ENCODE measurements around the gene DGCR2.
A peak's percentile ranks its signal among the peaks of the same experiment; 100 is the strongest.

Gene DGCR2

DNA sequence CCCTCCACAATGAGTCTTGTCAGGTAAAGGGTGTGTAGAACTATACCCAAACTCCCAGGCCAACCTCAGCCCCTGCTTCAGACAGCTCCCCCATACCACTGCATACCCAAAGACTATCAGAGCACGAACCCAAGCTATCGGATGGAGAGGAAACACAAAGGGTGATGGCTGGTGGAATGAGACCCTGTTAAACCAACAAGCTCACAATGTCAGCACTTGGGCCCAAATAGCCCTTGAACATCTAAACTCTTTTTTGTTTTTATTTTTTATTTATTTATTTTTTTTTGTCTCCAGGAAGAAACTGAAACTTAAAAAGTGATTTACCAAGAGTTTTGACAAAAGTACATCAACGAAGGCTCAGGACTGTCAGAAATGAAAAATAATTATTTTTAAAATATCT is 10.6 kb downstream of the DGCR2 start:
- H3K4me3 ChIP-seq (ENCODE audit: low read depth, low read length) = no peak overlapping the region
- DNase-seq (ENCODE audit: low read depth) = no peak

DNA sequence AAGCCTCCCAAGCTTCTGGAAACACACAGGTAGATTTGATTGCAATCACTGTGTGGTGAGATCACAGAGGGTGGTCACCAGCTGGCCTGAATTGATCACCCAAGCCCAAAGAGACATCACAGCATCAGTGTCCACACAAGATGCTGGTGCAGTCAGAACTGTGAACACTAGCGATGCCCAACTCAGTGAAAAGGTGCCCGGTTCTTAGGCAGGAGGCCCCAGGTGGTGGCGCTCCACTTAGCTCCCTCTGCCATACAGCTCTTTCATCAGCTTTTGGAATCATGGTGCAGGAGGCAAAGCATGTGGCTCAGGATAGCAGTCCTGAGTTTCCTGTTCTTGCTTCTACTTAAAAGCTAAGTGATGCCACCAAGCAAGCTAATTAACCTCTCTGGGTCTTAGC is 11.1 kb downstream of the DGCR2 start:
- no peak for DNase-seq (ENCODE audit: low read depth)
- H3K4me3 ChIP-seq (ENCODE audit: low read depth, low read length) = no peak overlapping the region

DNA sequence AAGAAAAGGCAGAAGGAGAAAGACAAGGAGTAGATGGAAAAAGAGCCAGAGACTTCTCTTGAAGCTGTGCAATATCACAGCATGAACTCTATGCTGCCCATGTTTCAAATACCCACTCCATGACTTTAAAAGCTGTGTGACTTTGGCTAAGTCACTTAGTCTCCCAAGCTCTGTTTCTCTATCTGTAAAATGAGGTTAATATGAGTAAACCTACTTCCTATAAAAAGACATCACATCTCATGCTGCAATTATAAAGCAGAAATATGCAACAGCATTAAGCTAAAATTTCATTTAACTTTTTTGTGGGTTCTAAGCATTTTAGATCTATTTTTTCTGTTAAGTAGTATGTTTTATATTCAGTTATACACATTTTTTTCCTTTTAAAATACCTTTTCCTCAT is 11.6 kb downstream of the DGCR2 start:
- no peak for DNase-seq (ENCODE audit: low read depth)
- H3K4me3 ChIP-seq (ENCODE audit: low read depth, low read length) = no peak overlapping the region

DNA sequence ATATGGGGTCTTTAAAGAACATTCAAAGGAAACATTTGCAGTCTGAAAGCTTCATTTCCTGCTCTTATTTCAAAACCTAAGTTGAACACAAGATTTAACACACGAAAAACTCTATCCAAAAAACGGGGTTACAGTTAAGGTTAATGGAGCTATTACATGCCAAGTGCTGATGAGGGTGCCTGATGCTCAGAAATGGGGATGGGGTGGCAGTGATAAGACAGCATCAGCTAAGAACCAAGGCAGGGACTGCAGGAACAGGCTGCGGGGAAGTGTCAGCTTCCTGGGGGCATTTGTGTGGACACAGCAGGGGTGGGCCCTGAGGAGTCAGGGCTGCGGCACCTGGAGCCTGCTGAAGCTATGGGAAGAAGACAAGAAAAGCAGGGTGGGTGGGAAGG is 12.2 kb downstream of the DGCR2 start:
- no peak overlapping the region for H3K4me3 ChIP-seq (ENCODE audit: low read depth, low read length)
- DNase-seq (ENCODE audit: low read depth) = no peak

DNA sequence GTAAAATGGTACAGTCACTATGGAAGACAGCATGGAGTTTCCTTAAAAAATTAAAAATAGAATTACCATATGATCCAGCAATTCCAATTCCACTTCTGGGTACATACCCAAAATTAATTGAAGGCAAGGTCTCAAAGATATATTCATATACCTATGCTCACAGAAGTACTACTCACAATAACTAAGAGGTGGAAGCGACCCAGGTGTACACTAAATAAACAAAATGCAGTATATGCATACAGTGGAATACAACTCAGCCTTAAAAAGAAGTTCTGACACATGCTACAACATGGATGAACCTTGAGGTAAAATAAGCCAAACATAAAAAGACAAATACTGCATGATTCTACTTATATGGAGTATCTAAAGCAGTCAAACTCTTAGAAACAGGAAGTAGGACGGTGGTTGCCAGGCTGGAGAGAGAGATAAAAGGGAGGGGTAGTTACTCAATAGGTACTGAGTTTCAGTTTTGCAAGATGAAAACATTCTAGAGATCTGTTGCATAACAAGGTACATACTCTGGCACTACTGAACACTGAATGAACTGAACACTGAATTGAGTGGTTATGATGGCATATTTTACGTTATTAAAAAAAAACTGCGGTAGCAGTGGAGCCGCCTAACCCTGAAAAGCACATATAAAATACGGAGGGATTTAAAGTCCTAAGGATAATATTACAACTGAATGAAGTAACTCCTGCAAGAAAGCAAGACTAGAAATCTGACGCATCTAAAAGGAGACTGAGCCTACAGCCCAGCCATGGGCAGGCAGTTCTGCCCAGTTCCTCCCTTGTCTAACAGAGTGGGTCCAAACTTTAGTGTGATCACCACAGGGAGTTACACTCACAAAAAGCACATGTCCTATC is 12.8 kb downstream of the DGCR2 start:
- no peak overlapping the region for H3K4me3 ChIP-seq (ENCODE audit: low read depth, low read length)
- DNase-seq (ENCODE audit: low read depth) = peak; percentile 56

DNA sequence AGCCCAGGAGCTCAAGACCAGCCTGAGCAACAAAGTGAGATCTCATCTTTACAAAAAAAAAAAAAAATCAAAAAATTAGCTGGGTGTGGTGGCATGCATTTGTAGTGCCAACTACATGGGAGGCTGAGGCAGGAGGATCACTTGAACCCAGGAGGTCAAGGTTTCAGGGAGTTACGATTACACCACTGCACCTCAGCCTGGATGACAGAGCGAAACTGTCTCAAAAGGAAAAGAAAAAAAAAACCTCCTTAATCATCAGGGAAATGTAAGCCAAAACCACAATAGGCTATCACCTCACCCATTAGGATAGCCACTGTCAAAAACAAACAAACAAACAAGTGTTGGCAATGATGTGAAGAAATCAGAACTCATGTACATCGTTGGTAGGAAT is 13.4 kb downstream of the DGCR2 start:
- DNase-seq (ENCODE audit: low read depth) = no peak
- H3K4me3 ChIP-seq (ENCODE audit: low read depth, low read length) = no peak overlapping the region

DNA sequence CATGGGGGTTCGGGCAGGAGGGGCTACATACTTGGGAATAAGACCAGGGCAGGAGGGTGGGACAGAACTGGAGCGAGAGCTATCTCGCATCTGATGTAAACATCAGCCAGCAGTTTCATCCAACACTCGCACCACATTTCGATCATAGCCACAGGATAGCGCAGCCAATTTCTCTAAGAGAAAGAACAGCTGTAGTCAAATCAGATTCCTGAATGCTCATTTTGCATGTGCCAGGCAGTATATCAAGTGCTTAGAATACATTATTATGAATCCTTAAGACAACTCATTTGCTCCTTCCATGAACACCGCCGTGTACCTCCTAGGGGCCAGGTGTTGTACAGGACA is 14.5 kb downstream of the DGCR2 start:
- no peak for DNase-seq (ENCODE audit: low read depth)
- H3K4me3 ChIP-seq (ENCODE audit: low read depth, low read length) = no peak overlapping the region

DNA sequence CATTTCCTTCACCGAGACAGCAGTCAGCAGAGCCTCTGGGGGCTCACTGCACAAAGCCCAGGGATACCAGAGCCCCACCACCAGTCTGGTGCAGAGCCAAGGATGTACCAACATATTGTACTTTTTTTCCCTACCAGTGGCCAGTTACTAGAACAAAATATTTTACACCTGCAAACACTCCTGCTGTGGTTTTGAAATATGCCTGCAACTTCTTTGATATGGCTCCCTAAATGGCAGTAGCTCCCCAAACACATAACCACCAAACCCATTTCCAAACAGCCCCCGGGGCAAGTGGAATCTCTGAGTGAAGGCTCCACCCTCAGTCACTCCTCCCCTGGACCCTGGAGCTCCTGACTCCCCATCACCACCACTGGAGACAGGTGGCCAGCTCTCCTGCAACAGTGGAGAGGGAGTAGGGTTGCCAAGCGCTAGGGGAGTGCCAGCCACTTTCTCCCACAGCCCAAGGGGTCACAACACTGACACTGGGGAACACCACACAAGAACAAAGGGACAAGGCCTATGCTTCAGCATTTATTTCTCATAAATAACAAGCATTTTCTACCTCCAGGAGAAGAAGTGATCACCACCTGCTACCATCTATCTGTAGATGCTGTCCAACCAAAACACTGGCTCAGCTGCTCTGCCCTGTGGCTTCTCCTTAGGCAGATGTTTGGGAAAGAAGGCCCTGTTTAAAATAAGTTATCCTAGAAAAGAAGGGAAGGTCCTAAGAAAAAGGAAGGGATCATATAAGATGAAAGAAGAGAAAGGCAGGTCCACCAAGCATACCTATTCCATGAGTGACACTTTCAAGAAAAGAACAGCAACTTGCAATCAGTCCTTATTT is 15.1 kb downstream of the DGCR2 start:
- no peak for DNase-seq (ENCODE audit: low read depth)
- H3K4me3 ChIP-seq (ENCODE audit: low read depth, low read length) = no peak overlapping the region

DNA sequence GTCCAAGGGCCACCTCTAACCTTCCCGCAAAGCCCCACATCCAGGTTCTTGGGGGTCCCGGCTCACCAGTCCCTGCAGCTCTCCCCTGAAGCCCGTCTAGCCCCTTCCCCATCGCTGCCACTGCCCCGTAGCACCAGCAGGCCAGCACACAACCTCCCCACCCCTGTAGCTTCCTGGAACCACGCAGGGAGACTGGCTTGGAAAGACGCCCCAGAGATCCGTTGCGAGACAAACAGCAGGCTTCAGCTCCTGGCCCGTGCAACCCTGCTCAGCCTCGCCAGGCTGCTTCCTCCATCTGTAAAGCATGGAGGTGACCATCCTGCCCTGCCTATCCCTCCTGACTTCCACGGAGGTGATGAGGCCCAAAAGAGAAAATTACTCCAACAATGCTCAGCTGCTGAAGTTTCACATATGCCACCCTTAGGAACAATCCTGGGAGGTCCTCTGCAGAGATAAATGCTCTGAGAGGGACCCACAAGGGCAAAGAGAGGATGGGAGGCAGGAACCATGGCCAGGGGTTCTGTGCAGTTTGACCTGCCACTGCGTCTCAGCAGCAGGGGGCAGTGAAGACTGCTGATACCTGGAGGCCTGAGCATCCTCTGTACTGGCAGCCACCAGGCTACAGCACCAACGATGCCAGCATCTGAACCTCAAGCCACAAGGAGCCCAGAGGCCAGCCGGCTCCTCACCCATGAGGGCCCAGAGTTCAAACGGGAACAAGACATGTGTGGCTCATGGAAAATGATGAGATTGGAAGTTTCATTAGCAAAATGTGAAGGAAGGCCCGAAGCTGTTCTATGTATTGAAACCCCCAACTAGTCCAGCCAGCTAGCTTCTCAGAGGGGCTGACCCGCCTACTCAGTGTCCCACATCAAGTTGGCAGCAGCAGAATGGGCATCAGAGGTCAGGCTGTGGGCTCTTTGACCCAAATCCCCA is 16.1 kb downstream of the DGCR2 start:
- no peak overlapping the region for H3K4me3 ChIP-seq (ENCODE audit: low read depth, low read length)
- no peak for DNase-seq (ENCODE audit: low read depth)

DNA sequence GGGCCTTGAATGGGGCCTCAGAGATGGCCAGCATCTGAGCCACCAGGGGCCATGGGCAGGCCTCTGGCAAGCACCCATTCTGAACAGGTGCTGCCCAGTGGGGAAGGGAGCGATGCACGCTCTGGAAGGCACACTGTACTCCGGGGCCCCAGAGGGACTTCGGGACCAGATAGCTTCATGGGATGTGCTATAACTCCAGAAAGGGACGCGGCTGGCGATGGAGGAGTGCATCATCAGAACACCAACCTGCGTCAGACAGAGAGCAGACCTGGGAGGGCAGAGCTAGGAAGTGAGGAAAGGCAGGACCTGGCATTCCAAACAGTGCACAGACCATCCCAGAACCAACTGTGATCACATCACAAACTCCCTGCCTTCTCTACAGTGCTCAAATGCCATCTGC is 16.8 kb downstream of the DGCR2 start:
- no peak for DNase-seq (ENCODE audit: low read depth)
- H3K4me3 ChIP-seq (ENCODE audit: low read depth, low read length) = no peak overlapping the region

DNA sequence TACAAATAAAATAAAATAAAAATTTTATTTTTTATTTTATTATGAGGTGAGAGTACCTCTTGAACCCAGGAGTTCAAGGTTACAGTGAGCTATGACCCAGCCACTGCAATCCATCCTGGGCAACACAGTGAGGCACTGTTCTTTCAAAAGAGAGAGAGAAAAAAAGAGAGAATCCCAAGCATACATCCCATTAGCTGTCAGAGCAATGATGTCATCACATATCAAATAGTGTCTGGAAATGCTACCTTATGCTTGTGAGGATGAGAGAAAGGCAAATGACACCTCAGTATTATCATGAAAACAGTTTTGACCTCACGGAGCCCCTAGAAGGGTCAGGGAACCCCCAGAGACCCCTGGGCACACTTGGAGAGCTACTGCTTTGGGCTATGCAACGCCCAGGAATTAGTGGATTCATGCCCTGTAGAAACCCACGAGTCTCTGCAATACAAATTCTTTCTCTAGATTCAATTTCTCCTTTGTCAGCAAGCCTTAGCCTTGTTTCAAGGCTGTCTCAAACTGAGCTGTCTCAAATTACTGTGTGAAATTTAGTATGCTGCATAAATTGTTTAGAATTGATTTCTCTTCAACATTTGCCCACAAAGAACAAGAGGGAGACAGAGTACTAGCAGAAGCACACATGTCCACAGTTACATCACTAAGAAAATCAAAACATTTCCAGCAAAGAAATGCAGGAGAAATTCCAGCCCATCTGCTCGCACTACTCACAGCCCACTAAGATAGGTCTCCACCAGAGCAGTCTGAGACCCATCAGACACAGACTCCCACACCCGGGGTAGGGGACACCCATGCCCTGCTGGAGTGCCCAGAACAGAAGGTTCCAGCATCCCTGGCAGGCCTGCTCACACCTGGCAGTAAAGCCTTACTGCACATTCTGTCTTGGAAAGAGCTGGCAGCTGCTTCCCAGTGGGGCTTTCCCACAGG is 18.1 kb downstream of the DGCR2 start:
- no peak overlapping the region for H3K4me3 ChIP-seq (ENCODE audit: low read depth, low read length)
- DNase-seq (ENCODE audit: low read depth) = no peak

DNA sequence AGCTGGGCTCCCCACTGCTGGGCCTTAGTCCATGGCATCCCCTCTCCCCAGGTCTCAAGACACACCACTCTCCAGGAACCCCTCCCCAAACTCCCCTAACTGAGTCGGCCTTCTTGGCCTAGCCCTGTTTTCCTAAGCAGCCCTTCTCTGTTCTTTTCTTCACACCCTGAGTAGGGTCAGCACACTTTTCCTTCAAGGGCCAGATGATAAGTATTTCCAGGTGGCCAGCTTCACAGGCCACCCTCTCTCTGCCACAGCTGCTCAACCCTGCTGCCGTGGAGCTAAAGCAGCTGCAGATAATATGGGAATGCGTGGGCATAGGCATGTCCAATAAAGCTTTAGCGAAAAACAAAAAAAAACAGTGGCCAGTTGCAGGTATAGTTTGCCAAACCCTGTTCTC is 24.1 kb downstream of the DGCR2 start:
- no peak for DNase-seq (ENCODE audit: low read depth)
- no peak overlapping the region for H3K4me3 ChIP-seq (ENCODE audit: low read depth, low read length)

DNA sequence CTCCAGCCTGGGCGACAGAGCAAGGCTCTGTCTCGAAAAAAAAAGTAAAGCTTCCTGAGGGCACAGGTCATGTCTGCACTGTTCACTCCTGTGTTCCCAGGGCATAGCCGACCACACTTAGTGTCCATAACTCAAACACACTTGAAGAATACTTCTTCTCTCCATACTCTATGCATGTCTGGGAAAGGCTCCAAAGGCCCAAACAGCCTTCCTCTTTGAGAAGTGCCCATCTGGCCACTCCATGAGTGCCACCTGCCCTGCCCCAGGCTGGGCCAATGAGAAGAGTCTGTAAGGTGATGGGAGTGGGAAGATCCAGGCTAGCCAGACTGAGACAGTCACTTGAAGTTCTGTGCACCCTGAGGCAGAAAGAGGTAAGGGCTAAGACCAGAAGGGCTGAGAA is 24.7 kb downstream of the DGCR2 start:
- no peak for DNase-seq (ENCODE audit: low read depth)
- H3K4me3 ChIP-seq (ENCODE audit: low read depth, low read length) = no peak overlapping the region

DNA sequence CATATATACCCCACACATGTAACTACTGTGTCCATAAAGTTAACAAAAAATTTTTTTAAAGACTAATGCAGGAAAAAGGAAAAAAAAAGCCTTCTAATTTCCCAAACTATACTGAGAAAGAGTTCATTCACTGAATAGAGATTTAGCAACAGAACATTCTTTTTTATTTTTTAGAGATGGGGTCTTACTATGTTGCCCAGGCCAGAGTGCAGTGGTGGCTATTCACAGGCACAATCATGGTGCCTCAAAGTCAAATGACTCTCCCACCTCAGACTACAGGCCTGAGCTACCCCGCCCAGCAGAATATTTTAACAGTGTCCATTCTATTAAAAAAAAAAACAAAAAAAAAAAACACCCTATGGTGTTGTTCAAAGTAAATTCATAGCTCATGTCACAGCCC is 25.7 kb downstream of the DGCR2 start:
- no peak overlapping the region for H3K4me3 ChIP-seq (ENCODE audit: low read depth, low read length)
- no peak for DNase-seq (ENCODE audit: low read depth)

DNA sequence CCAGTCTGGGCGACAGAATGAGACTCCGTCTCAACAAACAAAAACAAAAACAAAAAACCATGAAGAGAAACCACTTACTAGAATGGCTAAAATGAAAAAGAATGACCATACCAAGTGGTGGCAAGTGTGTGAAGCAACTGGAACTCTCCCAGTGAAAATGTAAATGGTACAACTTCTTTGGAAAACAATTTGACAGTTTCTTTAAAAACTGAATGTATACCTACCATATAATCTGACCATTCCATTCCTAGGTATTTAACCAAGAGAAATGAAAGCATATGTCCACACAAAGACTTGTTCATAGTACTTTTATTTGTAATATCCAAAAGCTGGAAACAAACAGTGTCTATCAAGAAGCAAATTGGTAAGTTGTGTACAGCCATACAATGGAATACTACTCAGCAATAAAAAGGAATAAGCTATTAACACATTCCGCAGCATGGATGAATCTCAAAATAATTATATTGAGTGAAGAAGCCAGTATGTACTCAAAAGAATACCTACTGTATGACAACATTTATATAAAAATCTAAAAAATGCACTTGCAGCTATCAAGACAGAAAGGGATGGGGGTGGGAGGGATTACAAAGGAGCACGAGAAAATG is 27.7 kb downstream of the DGCR2 start:
- no peak for DNase-seq (ENCODE audit: low read depth)
- H3K4me3 ChIP-seq (ENCODE audit: low read depth, low read length) = no peak overlapping the region

DNA sequence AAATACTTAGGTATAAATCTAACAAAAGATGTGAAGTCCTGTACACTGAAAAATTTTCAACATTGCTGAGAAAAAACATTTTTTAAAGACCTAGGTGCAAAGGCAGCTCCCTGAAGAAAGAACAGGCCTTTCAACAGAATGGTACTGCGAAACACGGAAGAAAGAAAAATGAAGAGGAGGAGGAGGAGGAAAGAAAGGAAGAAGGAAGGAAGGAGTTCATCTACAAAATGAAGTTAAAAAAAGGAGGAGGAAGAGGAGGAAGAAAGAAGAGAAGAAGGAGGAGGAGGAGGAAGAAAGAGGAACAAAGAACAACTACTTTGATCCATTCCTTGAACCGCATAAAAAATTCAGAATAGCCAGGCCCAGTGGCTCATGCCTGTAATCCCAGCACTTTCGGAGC is 29.5 kb downstream of the DGCR2 start:
- no peak overlapping the region for H3K4me3 ChIP-seq (ENCODE audit: low read depth, low read length)
- no peak for DNase-seq (ENCODE audit: low read depth)

DNA sequence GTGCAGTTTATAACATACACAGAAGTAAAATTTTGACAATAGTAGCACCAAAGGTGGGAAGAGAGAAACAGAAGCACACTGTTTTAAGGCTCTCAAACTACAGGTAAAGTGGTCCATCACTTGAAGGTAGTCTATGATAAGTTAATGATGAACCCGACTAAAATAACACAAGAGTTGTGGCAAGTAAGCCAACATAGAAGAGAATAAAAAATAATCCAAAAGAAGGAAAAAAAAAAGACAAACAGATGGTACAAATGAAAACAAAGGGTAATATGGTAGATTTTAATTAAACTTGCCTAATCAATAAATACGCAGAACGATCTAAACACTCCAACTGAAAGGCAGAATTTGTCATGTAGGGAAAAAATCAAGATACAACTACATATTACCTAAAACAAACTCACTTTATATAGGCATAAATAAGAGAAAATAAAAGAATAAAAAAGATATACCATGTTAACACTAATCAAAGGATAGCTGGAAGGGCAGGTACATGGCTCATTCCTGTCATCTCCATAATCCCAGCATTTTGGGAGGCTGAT is 31.6 kb downstream of the DGCR2 start:
- DNase-seq (ENCODE audit: low read depth) = no peak
- no peak overlapping the region for H3K4me3 ChIP-seq (ENCODE audit: low read depth, low read length)

DNA sequence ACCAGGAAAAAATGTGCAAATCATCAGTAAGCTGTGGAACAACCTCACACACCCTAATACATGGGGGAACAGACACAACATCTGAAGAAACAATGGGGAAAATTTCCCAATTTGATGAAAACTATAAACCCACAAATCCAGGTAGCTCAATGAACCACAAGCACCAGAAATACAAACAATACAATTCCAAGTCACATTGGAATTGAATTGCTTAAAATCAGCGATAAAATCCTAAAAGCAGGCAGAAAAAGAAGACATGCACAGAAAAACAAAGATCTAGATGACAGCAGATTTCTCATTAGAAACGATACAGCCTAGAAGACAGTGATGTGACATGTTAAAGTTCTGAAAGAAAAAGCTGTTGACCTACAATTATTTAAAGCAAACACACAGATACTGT is 32.0 kb downstream of the DGCR2 start:
- DNase-seq (ENCODE audit: low read depth) = no peak
- H3K4me3 ChIP-seq (ENCODE audit: low read depth, low read length) = no peak overlapping the region
